HG03439 (cell line): ENCODE measurements around the gene GUCY1A2.

Experiments
- ATAC-seq: cut with Tn5 transposase; IDR thresholded peaks from one replicate; pipeline ENCODE4 v1.9.1; 2021; ENCODE audit warnings: mild to moderate bottlenecking, moderate library complexity; ENCODE audit not compliant: unreplicated experiment

Gene GUCY1A2

GRCh38 chr11:106763501-106763900, 254.8 kb downstream of the GUCY1A2 start:
- ATAC-seq, result no peak

DNA sequence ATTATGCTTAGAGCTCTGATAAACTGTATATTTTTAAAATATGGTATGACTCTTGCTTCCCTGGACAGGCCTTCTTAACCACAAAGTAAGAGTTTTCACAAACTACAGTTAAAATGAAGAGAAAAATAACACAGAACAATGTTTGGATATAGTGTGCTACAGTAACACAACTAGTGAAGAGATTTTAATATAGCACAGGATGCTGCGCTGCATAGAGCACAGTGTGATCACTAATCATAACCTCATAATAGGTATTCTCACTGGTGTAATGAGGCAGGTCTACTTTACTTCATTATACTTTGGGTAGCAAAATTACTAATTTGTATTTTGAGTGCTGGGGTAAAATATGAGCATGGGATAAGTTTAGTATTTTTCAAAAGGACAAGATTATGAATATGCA, 256.5 kb downstream of the GUCY1A2 start:
- ATAC-seq, result no peak

GRCh38 chr11:106761240-106761639, 257.0 kb downstream of the GUCY1A2 start:
- ATAC-seq, result no peak

DNA sequence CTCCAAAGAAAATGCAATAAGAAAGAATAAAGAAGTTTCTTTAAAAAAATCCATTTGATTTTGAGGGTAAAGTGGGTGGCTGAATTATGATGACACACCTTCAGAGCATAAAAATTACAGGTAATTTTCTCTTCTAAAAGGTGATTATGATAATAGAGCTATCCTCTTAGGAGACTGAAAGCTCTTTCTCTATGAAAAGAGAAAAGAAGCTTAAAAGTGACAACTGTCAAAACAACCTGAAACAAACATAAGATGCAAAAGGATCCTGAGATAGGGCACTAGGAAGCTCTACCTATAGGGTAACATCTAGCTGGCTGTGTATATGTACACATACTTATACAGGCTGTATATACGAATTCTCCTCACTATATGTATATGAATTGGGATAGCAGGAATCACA, 270.2 kb downstream of the GUCY1A2 start:
- ATAC-seq, result no peak

- no peak for ATAC-seq
Measured at GRCh38 chr11:106745941-106746340, 272.3 kb downstream of the GUCY1A2 start.

- ATAC-seq, result no peak
Measured at GRCh38 chr11:106733635-106734034, 284.6 kb downstream of the GUCY1A2 start.

DNA sequence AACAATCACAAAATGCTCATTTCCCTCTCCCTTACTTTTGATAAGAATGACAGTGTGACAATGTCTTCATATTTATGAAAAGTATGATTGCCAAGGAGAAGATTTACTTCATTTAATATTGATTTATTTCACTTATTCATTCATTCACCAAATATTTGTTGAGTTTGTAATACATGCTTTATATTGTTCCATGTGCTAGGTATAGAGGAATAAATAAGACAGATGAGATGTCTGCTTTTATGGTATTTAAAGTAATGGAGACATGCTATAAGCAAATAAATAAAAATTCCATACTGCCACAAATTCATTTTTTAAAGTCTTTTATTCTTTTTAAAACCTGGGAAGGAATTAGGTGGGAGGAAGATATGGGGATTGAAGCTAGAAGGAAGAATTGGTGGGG, 289.4 kb downstream of the GUCY1A2 start:
- ATAC-seq, result no peak

DNA sequence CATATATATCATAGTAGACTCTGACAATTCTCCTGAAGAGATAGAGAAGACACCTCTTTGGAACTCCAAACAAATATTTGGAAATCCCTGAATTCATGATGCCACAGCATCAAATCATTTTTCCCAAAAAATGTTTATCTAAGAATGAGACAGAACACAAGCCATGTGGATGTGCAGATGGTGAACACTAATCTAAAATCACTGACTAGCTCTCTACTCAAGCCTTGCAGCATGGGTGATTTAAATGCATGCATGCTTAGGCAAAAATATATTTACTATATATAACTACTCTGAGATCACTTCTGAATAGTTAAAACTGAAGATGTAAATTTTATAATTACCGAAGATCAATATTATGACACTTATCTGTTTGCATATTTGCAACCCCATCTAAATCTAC, 289.9 kb downstream of the GUCY1A2 start:
- no peak for ATAC-seq

DNA sequence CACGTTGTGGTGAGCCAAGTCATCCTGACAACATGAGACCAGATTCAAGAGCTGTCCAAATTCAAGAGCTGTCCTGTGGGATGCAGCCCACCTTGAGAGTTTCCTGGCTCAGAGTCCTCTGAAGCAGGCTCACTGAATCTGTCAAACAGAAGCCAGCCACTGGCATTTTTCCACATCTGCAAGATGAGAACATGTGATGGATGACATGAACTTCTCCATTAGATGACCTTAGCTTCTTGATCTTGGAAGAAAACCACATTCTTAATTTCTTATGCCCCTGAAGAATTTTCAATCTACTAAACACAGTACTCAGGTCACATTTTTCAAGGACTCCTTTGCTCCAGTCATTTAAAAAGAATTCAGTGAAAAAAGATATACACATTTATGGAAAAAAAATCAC, 291.0 kb downstream of the GUCY1A2 start:
- ATAC-seq, result no peak

GRCh38 chr11:106724293-106724892, 293.9 kb downstream of the GUCY1A2 start:
- ATAC-seq, result no peak

DNA sequence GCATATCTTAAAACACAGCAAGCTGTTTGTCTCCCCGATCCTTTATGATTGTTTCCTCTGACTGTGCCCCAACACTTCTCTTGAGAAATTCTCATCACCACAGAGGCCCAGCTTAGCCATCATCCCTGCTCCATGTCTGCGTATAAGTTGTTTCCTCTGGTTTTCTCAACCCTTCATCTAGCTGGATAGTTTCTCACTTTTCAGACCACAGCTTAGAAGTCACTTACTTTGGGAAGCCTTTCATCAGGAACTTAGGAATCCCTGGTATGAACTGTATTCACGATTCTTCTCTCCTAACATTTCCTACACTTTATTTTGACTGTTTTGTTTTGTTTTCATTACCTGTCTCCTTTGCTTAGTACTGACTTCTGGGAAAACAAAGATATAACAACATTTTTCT, 295.2 kb downstream of the GUCY1A2 start:
- ATAC-seq, result no peak

DNA sequence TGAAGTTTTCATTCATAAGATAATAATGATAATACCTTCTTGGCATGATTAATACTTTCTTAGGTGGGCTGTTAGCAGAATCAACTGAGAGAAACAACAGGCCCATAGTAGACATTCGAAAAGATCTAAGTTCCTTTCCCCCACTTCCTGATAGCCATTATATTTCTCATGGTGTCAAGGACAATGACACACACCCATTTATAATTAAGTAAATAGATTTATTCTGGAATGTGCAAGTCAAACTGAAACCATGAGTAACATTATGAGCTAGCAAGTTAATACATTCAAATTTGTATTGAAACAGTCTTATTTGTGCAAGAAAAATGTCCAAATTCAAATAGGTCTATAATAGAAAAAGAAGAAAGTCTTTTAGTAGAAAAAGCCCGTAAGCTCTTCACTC, 301.1 kb downstream of the GUCY1A2 start:
- ATAC-seq, result no peak

- no peak for ATAC-seq
Measured at GRCh38 chr11:106714199-106714598, 304.1 kb downstream of the GUCY1A2 start.

- ATAC-seq, result no peak
Measured at GRCh38 chr11:106708348-106708747, 309.9 kb downstream of the GUCY1A2 start.

GRCh38 chr11:106706355-106706754, 311.9 kb downstream of the GUCY1A2 start:
- no peak for ATAC-seq

- no peak for ATAC-seq
Measured at GRCh38 chr11:106702805-106703204, 315.5 kb downstream of the GUCY1A2 start.

- no peak for ATAC-seq
Measured at GRCh38 chr11:106697058-106697457, 321.2 kb downstream of the GUCY1A2 start.

DNA sequence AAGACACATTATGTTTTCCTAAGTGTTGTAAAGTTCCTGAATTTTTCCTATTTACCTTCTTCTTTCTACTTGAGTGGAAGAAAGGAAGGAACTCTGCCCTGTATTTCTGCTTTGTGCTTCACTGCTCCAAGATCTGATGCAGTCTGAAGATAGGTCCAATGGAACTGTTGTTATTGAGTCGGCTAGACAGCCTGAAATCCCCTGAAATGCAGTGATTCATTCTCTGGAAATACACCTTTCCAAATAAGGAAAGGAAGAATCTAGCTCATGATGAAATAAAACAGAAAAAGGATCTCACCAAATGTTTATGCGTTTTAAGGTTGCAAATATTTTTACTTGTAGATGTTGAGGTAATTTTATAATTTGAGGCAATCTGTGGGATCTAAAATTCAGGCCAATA, 322.8 kb downstream of the GUCY1A2 start:
- ATAC-seq, result no peak

GRCh38 chr11:106694501-106694900, 323.8 kb downstream of the GUCY1A2 start:
- no peak for ATAC-seq

DNA sequence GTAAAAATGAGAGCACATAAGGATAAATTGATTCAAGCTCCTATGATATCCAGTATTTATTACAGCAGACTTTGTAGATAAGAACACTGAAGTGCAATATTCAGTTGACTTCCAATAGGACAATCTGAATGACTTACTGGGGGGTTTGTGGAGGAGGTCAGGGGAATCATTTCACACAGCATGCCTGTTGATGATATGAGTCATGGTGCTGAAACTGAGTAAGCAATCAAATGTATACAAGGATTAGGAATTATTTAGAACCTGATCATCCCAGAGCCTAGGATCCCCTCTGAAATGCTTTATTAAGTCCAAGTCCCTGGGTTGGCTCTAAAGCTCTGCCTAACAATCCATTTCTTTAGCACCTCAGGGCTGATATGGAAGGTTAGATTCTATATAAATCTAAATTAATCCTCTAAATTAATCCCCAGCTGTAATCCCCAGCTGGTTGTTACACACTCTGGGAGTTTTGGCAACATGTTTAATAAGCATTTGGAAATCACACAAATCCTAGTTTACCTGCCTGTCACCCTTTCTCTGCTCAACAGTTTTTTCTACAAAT, 326.4 kb downstream of the GUCY1A2 start:
- no peak for ATAC-seq

DNA sequence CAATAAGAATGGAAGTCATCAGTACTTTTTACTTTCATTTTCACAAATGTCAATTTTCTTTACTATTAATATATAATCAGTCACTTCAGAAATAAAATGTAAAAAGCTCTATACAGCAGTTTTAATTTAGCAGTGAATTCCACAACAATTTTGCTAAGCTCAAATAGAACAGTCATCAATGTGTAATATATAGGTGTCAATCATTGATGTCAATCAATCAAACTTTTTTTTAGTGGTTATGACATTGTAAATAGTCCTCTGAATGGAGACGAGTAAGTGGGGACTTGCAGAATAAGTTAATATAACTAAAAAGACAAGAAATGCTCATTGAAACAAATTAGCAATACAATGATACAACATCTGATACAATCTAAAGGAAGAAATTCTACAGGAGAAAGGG, 327.4 kb downstream of the GUCY1A2 start:
- ATAC-seq, result no peak

- ATAC-seq, result no peak
Measured at GRCh38 chr11:106684944-106685343, 333.3 kb downstream of the GUCY1A2 start.

- ATAC-seq, result peak; percentile 71
Measured at GRCh38 chr11:106683435-106683834, 334.8 kb downstream of the GUCY1A2 start.
